Measurements from ENCODE around the gene CSNK1G1.
"Not testable (repeated sequence)": the region's sequence is repeated elsewhere in the genome, so short reads cannot be mapped to it uniquely, and the experiment has no call there.

DNA sequence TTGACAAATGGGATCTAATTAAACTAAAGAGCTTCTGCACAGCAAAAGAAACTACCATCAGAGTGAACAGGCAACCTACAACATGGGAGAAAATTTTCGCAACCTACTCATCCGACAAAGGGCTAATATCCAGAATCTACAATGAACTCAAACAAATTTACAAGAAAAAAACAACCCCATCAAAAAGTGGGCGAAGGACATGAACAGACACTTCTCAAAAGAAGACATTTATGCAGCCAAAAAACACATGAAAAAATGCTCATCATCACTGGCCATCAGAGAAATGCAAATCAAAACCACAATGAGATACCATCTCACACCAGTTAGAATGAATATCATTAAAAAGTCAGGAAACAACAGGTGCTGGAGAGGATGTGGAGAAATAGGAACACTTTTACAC is 24.3 kb downstream of the CSNK1G1 start:
- TF ChIP-seq POLR2A (IDR thresholded peaks at IDR 0.05) = not testable (repeated sequence)
- TF ChIP-seq, protein P1, sequence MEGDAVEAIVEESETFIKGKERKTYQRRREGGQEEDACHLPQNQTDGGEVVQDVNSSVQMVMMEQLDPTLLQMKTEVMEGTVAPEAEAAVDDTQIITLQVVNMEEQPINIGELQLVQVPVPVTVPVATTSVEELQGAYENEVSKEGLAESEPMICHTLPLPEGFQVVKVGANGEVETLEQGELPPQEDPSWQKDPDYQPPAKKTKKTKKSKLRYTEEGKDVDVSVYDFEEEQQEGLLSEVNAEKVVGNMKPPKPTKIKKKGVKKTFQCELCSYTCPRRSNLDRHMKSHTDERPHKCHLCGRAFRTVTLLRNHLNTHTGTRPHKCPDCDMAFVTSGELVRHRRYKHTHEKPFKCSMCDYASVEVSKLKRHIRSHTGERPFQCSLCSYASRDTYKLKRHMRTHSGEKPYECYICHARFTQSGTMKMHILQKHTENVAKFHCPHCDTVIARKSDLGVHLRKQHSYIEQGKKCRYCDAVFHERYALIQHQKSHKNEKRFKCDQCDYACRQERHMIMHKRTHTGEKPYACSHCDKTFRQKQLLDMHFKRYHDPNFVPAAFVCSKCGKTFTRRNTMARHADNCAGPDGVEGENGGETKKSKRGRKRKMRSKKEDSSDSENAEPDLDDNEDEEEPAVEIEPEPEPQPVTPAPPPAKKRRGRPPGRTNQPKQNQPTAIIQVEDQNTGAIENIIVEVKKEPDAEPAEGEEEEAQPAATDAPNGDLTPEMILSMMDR (IDR thresholded peaks at IDR 0.05) = not testable (repeated sequence)
